RPMI8226 (cell line): ENCODE data around the gene GNB3.
"Not testable (repeated sequence)": the region's sequence is repeated elsewhere in the genome, so short reads cannot be mapped to it uniquely, and the experiment has no call there.

Experiments
- DNase-seq: peaks from one replicate; pipeline ENCODE4 v3.0.0-alpha.2; 2015

GNB3 gene

DNA sequence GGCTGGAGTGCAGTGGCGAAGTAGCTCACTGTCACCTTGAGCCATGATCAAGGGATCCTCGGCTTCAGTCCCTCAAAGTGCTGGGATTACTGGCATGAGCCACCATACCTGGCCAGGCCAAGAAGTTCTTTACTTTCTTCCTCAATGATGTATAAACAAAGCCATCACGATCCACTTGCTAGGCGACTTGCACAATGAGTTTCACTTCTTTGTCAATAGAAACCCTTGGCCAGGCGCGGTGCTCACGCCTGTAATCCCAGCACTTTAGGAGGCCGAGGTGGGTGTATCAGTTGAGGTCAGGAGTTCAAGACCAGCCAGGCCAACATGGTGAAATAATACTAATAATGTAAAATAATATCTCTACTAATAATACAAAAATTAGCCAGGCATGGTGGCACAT is 46.7 kb downstream of the GNB3 start:
- DNase-seq = no peak

- peak; percentile 33 for DNase-seq
Observed at GRCh38 chr12:6888360-6888759, 47.6 kb downstream of the GNB3 start.

GRCh38 chr12:6888794-6889193 is 48.1 kb downstream of the GNB3 start:
- not testable (repeated sequence) for DNase-seq

GRCh38 chr12:6889775-6890573 is 49.2 kb downstream of the GNB3 start:
- not testable (repeated sequence) for DNase-seq

GRCh38 chr12:6890789-6891645 is 50.3 kb downstream of the GNB3 start:
- peak; percentile 99 for DNase-seq

DNA sequence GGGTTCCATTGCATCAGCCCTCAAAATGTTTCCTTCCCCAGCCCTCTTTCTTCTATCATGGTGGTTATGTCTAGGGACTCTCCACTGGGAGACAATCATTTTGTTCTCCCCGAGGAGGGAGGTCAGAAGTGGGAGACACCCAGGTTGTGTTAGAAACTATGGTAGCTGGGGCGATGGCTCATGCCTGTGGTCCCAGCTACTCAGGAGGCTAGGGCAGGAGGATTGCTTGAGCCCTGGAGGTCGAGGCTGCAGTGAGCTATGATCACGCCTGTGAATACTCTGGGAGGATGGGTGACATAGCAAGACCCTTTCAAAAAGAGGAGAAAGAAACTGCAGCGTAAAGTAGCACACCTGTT is 50.9 kb downstream of the GNB3 start:
- no peak for DNase-seq

DNA sequence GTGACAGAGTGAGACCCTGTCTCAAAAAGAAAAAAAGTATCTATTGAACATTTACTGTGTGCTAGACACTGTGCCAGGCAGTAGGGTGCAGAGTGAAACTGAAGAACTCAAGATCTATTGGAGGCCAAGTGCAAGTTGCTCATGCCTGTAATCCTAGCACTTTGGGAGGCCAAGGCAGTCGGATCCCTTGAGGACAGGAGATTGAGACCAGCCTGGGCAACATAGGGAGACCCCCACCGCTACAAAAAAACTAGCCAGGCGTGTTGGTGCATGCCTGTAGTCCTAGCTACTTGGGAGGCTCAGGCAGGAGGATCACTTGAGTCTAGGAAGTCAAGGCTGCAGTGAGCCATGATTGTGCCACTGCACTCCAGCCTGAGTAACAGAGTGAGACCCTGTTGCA is 52.0 kb downstream of the GNB3 start:
- DNase-seq = not testable (repeated sequence)

- no peak for DNase-seq
Observed at GRCh38 chr12:6894321-6894720, 53.6 kb downstream of the GNB3 start.
